K562 (cell line): ENCODE results near the gene SLC39A7. TPM values are rescaled to one million over a fixed set of nuclear protein-coding genes. Genes with fewer than 3 reads are reported as not detected.

Experiments used
- CBX5 ChIP-seq: IDR thresholded peaks from 2 replicates; pipeline ENCODE4 v1.6.1; 2014; ENCODE audit warnings: low read depth, borderline replicate concordance
- GTF2F1 ChIP-seq: IDR thresholded peaks from 2 replicates; pipeline ENCODE4 v1.6.1; 2011; ENCODE audit warnings: low read depth, low read length, improper control_type of control experiment
- HDAC1 ChIP-seq, 2 experiments: fragments of 450-650 bp; IDR thresholded peaks; 2 replicates each; pipeline ENCODE4 v1.6.1; 2016 to 2017; ENCODE audit warnings: inconsistent platforms in 1 of 2, mild to moderate bottlenecking in 1 of 2, moderate library complexity in 1 of 2
- LEF1 ChIP-seq: fragments of 450-650 bp; IDR thresholded peaks from 2 replicates; pipeline ENCODE4 v1.6.1; 2016; ENCODE audit warnings: mild to moderate bottlenecking
- SMARCA4 ChIP-seq: fragments of 450-650 bp; IDR thresholded peaks from 2 replicates; pipeline ENCODE4 v1.6.1; 2016
- SUPT5H ChIP-seq: fragments of 450-650 bp; IDR thresholded peaks from 2 replicates; pipeline ENCODE4 v1.6.1; 2016
- ZBTB7A ChIP-seq: IDR thresholded peaks from 2 replicates; pipeline ENCODE4 v1.6.1; 2011; ENCODE audit warnings: low read depth, mild to moderate bottlenecking, low read length, moderate library complexity, borderline replicate concordance; ENCODE audit not compliant: control insufficient read depth
- ZFPM2 ChIP-seq: fragments of 250-450 bp; sonication (Bioruptor Pico); IDR thresholded peaks from 2 replicates; pipeline ENCODE4 v1.5.1; 2022; ENCODE audit warnings: mild to moderate bottlenecking
- ZNF146 ChIP-seq: IDR thresholded peaks from one replicate; pipeline ENCODE4 v1.6.1; 2018; ENCODE audit warnings: missing compliant biosample characterization; ENCODE audit not compliant: unreplicated experiment
- ZNF282 ChIP-seq: sonication (generic); formaldehyde crosslinking; IDR thresholded peaks from 2 replicates; pipeline ENCODE4 v1.8.1; 2023; ENCODE audit warnings: missing genetic modification reagents
- ZNF77 ChIP-seq: fragments of 250-450 bp; sonication (Bioruptor Pico); IDR thresholded peaks from 2 replicates; pipeline ENCODE4 v1.5.0; 2020
- polyA plus RNA-seq, 8 experiments: library from polyadenylated mRNA; depleted of rRNA in 4 of 8; stranded (reverse) in 5 of 8; unstranded in 3 of 8; fragments of >200 nt; fragmentation: Nextera tagmentation in 2 of 8; fragmentation: Illumina TruSeq in 1 of 8; extraction: Ambion mirVana in 2 of 8; extraction: Trizol in 1 of 8; gene quantifications; 2 replicates each; pipeline versions ENCODE4 v1.2.1 to v1.2.3, GENCODE V29; 2011 to 2014; ENCODE audit warnings: inconsistent platforms in 1 of 8, missing spikeins in 1 of 8
- total RNA-seq, 7 experiments: library from RNA; depleted of rRNA in 6 of 7; stranded (reverse); fragments of >200 nt in 6 of 7; fragmentation: Illumina TruSeq in 2 of 7; extraction: Trizol in 2 of 7; gene quantifications; 2 replicates each; pipeline versions ENCODE4 v1.2.1 to v1.2.3, GENCODE V29; 2011 to 2021; ENCODE audit warnings: low replicate concordance in 1 of 7
- TF ChIP-seq, protein P1 (sequence below), 3 experiments: fragments of 200-800 bp in 1 of 3; fragments of 250-450 bp in 1 of 3; fragments of 450-650 bp in 1 of 3; sonication (Bioruptor Pico) in 1 of 3; sonication (Bioruptor generic) in 1 of 3; formaldehyde crosslinking in 1 of 3; IDR thresholded peaks; 2 replicates each; pipeline versions ENCODE4 v1.6.1 to v1.8.0; 2016 to 2022; ENCODE audit warnings: mild to moderate bottlenecking in 2 of 3, missing genetic modification characterization in 2 of 3, missing compliant biosample characterization in 1 of 3, moderate library complexity in 1 of 3
- TF ChIP-seq, protein P2 (sequence below), 2 experiments: fragments of 450-650 bp in 1 of 2; sonication (generic) in 1 of 2; formaldehyde crosslinking in 1 of 2; IDR thresholded peaks in 1 of 2; conservative IDR thresholded peaks in 1 of 2; 2 replicates each; pipeline versions ENCODE4 v1.6.1 to v1.8.1; 2016 to 2023; ENCODE audit warnings: mild to moderate bottlenecking in 2 of 2, moderate library complexity in 2 of 2, inconsistent platforms in 1 of 2, missing genetic modification reagents in 1 of 2
- TF ChIP-seq, protein P3 (sequence below): sonication (generic); formaldehyde crosslinking; IDR thresholded peaks from 2 replicates; pipeline ENCODE4 v1.8.0; 2022; ENCODE audit warnings: mild to moderate bottlenecking, missing genetic modification reagents
- TF ChIP-seq, protein P4 (sequence below): fragments of 250-450 bp; sonication (Bioruptor Pico); IDR thresholded peaks from 2 replicates; pipeline ENCODE4 v1.5.0; 2022; ENCODE audit warnings: mild to moderate bottlenecking
- TF ChIP-seq, protein P5 (sequence below): sonication (generic); IDR thresholded peaks from 2 replicates; pipeline ENCODE4 v1.6.1; 2016

The SLC39A7 gene
- total and polyA plus RNA-seq, 9 of the 15 experiments (the other 6 are each of a cell fraction or from before 2014, with no cell fraction given), result 21.7 to 169 (median 121) TPM

DNA sequence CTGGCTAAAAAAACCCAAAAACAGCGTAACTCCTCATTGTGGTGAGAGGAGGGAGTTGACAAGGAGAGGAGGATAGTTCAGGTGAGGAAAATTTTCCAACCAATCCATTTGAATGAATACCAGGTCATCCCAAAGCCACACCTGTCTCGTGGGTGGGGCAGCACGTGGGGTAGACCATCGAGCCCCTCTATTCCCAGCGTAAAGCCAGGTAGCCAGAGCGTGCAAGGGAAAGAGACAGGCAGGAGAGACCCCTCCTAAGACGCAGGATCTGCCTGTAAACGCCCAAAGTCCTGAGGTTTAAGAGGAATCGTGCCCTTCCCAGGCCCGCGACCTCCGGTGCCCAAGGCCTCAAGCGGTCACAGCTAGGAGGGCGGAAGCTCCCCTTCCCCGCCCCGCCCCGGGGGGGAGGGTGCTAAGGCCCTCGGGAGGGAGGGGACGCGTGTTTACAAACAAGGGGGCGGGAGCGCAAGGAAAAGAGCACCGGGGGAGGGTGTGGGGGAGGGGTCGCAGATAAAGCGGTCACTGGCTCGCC lies 914 bp upstream of the SLC39A7 start (continued):
- no peak for TF ChIP-seq ZNF146 (CRISPR knock-in tag)
- TF ChIP-seq, protein P1, sequence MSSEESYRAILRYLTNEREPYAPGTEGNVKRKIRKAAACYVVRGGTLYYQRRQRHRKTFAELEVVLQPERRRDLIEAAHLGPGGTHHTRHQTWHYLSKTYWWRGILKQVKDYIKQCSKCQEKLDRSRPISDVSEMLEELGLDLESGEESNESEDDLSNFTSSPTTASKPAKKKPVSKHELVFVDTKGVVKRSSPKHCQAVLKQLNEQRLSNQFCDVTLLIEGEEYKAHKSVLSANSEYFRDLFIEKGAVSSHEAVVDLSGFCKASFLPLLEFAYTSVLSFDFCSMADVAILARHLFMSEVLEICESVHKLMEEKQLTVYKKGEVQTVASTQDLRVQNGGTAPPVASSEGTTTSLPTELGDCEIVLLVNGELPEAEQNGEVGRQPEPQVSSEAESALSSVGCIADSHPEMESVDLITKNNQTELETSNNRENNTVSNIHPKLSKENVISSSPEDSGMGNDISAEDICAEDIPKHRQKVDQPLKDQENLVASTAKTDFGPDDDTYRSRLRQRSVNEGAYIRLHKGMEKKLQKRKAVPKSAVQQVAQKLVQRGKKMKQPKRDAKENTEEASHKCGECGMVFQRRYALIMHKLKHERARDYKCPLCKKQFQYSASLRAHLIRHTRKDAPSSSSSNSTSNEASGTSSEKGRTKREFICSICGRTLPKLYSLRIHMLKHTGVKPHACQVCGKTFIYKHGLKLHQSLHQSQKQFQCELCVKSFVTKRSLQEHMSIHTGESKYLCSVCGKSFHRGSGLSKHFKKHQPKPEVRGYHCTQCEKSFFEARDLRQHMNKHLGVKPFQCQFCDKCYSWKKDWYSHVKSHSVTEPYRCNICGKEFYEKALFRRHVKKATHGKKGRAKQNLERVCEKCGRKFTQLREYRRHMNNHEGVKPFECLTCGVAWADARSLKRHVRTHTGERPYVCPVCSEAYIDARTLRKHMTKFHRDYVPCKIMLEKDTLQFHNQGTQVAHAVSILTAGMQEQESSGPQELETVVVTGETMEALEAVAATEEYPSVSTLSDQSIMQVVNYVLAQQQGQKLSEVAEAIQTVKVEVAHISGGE (CRISPR knock-in tag; IDR thresholded peaks at IDR 0.05), result no peak; a peak in 1 of 6 replicates
- TF ChIP-seq LEF1, result 0 out of 2 replicates have a peak, but pooled peaks have one; percentile 66
- TF ChIP-seq SUPT5H, result no peak
- TF ChIP-seq, protein P2, sequence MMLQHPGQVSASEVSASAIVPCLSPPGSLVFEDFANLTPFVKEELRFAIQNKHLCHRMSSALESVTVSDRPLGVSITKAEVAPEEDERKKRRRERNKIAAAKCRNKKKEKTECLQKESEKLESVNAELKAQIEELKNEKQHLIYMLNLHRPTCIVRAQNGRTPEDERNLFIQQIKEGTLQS (IDR thresholded peaks at IDR 0.05), result no peak
- TF ChIP-seq, protein P2 (CRISPR knock-in tag; conservative IDR thresholded peaks at IDR 0.05), result no peak
- no peak for TF ChIP-seq ZFPM2 (CRISPR knock-in tag)
- no peak for TF ChIP-seq ZNF282
- TF ChIP-seq ZBTB7A, result peak; percentile 92
- TF ChIP-seq CBX5, result no peak
- TF ChIP-seq HDAC1 (IDR thresholded peaks at IDR 0.05), result peak; percentile 58 to 87; a peak in 3 of 4 replicates
- TF ChIP-seq, protein P3, sequence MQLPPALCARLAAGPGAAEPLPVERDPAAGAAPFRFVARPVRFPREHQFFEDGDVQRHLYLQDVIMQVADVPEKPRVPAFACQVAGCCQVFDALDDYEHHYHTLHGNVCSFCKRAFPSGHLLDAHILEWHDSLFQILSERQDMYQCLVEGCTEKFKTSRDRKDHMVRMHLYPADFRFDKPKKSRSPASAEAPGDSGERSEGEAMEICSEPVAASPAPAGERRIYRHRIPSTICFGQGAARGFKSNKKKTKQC (CRISPR knock-in tag), result peak; percentile 36; the same call in 1 of the 2 replicates
- TF ChIP-seq ZNF77 (CRISPR knock-in tag), result no peak
- TF ChIP-seq SMARCA4, result no peak
- TF ChIP-seq, protein P4, sequence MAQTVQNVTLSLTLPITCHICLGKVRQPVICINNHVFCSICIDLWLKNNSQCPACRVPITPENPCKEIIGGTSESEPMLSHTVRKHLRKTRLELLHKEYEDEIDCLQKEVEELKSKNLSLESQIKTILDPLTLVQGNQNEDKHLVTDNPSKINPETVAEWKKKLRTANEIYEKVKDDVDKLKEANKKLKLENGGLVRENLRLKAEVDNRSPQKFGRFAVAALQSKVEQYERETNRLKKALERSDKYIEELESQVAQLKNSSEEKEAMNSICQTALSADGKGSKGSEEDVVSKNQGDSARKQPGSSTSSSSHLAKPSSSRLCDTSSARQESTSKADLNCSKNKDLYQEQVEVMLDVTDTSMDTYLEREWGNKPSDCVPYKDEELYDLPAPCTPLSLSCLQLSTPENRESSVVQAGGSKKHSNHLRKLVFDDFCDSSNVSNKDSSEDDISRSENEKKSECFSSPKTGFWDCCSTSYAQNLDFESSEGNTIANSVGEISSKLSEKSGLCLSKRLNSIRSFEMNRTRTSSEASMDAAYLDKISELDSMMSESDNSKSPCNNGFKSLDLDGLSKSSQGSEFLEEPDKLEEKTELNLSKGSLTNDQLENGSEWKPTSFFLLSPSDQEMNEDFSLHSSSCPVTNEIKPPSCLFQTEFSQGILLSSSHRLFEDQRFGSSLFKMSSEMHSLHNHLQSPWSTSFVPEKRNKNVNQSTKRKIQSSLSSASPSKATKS, result no peak
- TF ChIP-seq, protein P5, sequence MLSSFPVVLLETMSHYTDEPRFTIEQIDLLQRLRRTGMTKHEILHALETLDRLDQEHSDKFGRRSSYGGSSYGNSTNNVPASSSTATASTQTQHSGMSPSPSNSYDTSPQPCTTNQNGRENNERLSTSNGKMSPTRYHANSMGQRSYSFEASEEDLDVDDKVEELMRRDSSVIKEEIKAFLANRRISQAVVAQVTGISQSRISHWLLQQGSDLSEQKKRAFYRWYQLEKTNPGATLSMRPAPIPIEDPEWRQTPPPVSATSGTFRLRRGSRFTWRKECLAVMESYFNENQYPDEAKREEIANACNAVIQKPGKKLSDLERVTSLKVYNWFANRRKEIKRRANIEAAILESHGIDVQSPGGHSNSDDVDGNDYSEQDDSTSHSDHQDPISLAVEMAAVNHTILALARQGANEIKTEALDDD, result no peak
- no peak for TF ChIP-seq GTF2F1
